ENCODE data around the gene MIA3. TPM values are rescaled to one million over a fixed set of nuclear protein-coding genes. Genes with fewer than 3 reads are reported as not detected.

MIA3 gene
- total and polyA plus RNA-seq, 9 of the 15 experiments (the other 6 are each of a cell fraction or from before 2014, with no cell fraction given): 21.6 to 89.4 (median 40.8) TPM

DNA sequence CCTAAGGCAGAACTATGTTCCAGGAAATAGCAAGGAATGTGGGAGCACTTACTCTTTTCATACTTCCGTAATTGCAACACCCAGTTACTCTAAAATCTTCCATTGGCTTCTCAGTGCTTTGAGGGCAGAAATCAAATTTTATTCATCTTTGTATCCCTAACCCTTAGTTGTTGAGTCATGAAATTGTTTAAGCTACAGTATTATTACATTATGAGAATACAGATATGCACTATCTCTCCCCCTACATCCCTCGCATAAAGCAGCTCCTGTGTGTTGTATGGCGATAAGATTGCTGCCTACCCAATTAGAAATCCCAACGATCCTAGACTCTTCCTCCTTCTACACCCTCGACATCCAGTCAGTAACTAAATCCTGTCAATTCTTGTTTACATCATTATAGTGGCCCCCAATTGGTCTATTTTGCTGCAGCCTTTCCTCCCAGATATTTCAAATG, 91.8 kb downstream of the MIA3 start (continued):
- TF ChIP-seq E2F1 (CRISPR knock-in tag; IDR thresholded peaks at IDR 0.05) (no peak), ZNF174 (CRISPR knock-in tag; IDR thresholded peaks at IDR 0.05) (no peak), XRCC3 (IDR thresholded peaks at IDR 0.05) (no peak), NCOR1 (IDR thresholded peaks at IDR 0.05) (peak; percentile 92), KAT2B (IDR thresholded peaks at IDR 0.05; ENCODE audit: low read depth, low read length) (no peak), GATA2 (CRISPR knock-in tag; IDR thresholded peaks at IDR 0.05) (0 out of 2 replicates have a peak, but pooled peaks have one; percentile 51), GABPB2 (CRISPR knock-in tag; conservative IDR thresholded peaks at IDR 0.05) (no peak), GATAD2B (IDR thresholded peaks at IDR 0.05; ENCODE audit: borderline replicate concordance) (peak; percentile 53; the same call in 1 of the 2 replicates), JUN (IDR thresholded peaks at IDR 0.05; ENCODE audit: borderline replicate concordance, low read depth, low read length) (no peak), JUN (CRISPR knock-in tag; IDR thresholded peaks at IDR 0.05; ENCODE audit: borderline replicate concordance) (no peak), GTF2F1 (IDR thresholded peaks at IDR 0.05; ENCODE audit: low read depth, low read length) (no peak), ELF2 (CRISPR knock-in tag; IDR thresholded peaks at IDR 0.05) (no peak), CBX2 (IDR thresholded peaks at IDR 0.05; ENCODE audit: insufficient read depth, low read length, poor library complexity, severe bottlenecking) (no peak), ZNF655 (CRISPR knock-in tag; IDR thresholded peaks at IDR 0.05) (no peak), TCF3 (CRISPR knock-in tag; IDR thresholded peaks at IDR 0.05) (peak; percentile 92), MEF2A (IDR thresholded peaks at IDR 0.05; ENCODE audit: control insufficient read depth, low read depth, low read length) (0 out of 2 replicates have a peak, but pooled peaks have one; percentile 31)
- TF ChIP-seq, protein P1, sequence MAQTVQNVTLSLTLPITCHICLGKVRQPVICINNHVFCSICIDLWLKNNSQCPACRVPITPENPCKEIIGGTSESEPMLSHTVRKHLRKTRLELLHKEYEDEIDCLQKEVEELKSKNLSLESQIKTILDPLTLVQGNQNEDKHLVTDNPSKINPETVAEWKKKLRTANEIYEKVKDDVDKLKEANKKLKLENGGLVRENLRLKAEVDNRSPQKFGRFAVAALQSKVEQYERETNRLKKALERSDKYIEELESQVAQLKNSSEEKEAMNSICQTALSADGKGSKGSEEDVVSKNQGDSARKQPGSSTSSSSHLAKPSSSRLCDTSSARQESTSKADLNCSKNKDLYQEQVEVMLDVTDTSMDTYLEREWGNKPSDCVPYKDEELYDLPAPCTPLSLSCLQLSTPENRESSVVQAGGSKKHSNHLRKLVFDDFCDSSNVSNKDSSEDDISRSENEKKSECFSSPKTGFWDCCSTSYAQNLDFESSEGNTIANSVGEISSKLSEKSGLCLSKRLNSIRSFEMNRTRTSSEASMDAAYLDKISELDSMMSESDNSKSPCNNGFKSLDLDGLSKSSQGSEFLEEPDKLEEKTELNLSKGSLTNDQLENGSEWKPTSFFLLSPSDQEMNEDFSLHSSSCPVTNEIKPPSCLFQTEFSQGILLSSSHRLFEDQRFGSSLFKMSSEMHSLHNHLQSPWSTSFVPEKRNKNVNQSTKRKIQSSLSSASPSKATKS (CRISPR knock-in tag; IDR thresholded peaks at IDR 0.05): no peak
- TF ChIP-seq, protein P2, sequence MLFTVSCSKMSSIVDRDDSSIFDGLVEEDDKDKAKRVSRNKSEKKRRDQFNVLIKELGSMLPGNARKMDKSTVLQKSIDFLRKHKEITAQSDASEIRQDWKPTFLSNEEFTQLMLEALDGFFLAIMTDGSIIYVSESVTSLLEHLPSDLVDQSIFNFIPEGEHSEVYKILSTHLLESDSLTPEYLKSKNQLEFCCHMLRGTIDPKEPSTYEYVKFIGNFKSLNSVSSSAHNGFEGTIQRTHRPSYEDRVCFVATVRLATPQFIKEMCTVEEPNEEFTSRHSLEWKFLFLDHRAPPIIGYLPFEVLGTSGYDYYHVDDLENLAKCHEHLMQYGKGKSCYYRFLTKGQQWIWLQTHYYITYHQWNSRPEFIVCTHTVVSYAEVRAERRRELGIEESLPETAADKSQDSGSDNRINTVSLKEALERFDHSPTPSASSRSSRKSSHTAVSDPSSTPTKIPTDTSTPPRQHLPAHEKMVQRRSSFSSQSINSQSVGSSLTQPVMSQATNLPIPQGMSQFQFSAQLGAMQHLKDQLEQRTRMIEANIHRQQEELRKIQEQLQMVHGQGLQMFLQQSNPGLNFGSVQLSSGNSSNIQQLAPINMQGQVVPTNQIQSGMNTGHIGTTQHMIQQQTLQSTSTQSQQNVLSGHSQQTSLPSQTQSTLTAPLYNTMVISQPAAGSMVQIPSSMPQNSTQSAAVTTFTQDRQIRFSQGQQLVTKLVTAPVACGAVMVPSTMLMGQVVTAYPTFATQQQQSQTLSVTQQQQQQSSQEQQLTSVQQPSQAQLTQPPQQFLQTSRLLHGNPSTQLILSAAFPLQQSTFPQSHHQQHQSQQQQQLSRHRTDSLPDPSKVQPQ (CRISPR knock-in tag; IDR thresholded peaks at IDR 0.05; ENCODE audit: borderline replicate concordance): no peak
